ENCODE measurements around the gene SUGCT.

The SUGCT gene

DNA sequence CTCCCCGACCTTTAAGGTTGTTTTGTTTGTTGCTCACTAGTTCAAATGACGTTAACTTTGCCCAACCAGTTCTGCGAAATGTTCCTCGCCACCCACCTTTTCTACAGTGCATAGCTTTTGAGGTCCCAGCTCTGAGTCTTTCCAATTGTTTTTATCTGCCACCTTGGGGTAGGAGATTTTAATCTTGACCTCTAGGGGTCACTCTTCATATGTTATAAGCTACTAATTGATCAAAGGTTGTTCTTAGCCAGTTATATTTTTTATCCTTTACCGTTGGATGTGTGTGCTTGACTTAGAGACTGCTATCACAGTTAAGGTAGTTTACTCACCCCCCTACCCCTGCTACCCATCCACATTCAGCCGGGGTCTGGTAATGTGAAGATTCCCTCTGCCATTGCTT, 372.4 kb downstream of the SUGCT start:
- TF ChIP-seq, protein P1, sequence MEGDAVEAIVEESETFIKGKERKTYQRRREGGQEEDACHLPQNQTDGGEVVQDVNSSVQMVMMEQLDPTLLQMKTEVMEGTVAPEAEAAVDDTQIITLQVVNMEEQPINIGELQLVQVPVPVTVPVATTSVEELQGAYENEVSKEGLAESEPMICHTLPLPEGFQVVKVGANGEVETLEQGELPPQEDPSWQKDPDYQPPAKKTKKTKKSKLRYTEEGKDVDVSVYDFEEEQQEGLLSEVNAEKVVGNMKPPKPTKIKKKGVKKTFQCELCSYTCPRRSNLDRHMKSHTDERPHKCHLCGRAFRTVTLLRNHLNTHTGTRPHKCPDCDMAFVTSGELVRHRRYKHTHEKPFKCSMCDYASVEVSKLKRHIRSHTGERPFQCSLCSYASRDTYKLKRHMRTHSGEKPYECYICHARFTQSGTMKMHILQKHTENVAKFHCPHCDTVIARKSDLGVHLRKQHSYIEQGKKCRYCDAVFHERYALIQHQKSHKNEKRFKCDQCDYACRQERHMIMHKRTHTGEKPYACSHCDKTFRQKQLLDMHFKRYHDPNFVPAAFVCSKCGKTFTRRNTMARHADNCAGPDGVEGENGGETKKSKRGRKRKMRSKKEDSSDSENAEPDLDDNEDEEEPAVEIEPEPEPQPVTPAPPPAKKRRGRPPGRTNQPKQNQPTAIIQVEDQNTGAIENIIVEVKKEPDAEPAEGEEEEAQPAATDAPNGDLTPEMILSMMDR (IDR thresholded peaks at IDR 0.05; ENCODE audit: low read depth, low read length): no peak
- DNase-seq (ENCODE audit: extremely low read depth, low read depth): no peak

DNA sequence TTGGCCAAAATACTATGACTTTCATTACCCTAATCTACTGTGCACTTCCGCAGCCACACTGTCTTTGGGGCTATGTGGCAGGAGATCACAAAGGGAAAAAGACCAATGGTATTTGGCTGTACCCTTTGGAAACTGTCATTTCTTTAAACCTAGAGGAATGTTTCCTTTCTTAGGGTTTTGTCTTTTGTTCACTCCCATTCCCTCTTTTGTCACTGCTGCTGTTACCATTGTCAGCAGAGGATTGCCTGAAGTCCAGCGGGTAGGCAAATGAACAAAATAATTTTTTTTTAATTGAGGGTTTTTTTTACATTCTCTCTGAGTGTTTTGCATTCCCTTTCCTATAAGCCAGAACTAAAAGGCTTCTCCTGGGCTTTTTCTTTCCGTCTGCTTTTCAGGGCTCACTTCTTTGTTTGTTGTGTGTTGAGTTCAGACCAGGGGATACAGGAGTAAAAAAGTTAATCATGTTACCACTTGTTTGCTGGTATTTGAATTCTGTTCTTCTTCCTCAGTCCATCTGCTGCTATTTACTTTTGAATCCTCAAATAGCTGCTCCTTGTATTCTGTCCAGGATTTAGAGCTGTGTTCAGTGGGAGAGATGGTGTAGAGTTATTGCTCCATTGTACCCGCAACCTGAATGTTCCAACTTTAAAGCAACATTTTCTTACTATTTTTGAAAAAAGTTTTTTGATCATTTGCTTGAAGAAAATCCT, 374.6 kb downstream of the SUGCT start:
- DNase-seq (ENCODE audit: extremely low read depth, low read depth): no peak

DNA sequence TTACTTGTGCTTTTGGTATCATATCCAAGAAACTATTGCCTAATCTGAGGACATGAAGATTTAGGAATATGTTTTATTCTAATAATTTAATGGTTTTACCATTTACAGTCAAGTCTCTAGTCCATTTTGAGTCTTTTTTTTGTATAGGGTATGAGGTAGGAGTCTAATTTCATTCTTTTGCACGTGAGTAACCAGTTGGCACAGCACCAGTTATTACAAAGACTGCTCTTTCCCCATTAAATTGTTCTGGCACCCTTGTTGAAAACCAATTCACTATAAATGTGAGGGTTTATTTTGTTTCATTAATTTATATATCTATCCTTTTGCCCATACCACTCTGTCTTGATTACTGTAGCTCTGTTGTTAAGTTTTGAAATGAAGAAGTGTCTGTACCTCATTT, 381.6 kb downstream of the SUGCT start:
- no peak for DNase-seq (ENCODE audit: extremely low read depth, low read depth)
- TF ChIP-seq, protein P1 (IDR thresholded peaks at IDR 0.05; ENCODE audit: low read depth, low read length): no peak

More for the DNA sequence above, 374.6 kb downstream of the SUGCT start:
- TF ChIP-seq, protein P1 (IDR thresholded peaks at IDR 0.05; ENCODE audit: low read depth, low read length): no peak

DNA sequence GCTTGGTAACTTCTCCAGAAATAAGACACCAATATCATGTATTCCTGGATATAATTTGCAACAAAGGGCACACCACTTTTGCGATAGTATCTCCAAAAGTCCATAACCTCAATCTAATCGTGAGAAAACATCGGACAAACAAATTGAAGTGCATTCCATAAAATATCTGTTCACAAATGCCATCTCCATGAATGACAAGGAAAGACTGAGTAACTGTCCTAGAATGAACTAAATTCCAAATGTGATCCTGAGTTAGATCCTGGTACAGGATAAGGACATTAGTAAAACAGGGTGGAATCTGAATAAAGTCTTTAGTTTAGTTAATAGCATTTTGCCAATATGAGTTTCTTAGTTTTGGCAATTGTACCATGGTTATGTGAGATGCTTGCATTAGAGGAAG, 384.2 kb downstream of the SUGCT start:
- DNase-seq (ENCODE audit: extremely low read depth, low read depth): no peak
- TF ChIP-seq, protein P1 (IDR thresholded peaks at IDR 0.05; ENCODE audit: low read depth, low read length): no peak

DNA sequence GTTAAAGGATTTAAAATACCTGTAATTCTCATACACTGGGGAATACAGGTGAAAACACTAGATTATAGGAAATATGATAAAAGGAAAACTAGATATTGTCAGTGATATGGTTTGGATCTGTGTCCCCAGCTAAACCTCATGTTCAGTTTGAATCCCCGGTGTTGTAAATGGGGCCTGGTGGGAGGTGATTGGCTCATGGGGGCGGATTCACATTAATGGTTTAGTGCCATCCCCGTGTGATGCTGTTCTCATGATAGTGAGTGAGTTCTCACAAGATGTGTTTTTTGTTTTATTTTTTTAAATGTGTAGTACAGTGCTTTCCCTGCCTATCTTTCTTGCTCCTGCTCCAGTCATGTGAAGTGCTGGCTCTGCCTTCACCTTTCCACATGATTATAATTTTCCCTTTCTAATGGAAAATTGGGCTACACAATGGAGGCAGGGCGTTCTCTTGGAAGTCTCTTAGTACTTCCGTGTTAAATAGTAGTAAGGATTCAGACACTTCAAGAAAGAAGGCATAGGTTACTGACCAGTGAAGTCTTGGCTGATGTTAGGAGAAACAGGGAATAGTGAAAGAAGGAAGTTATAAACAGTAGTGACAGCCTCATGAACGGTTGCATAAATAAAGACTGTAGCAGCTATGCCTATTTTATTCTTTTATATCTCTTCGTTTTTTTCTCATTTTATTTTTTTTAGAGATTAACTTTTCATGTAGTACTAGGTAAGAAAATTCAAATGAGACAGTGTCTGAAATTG, 386.4 kb downstream of the SUGCT start:
- no peak for DNase-seq (ENCODE audit: extremely low read depth, low read depth)
- TF ChIP-seq, protein P1 (IDR thresholded peaks at IDR 0.05; ENCODE audit: low read depth, low read length): no peak

DNA sequence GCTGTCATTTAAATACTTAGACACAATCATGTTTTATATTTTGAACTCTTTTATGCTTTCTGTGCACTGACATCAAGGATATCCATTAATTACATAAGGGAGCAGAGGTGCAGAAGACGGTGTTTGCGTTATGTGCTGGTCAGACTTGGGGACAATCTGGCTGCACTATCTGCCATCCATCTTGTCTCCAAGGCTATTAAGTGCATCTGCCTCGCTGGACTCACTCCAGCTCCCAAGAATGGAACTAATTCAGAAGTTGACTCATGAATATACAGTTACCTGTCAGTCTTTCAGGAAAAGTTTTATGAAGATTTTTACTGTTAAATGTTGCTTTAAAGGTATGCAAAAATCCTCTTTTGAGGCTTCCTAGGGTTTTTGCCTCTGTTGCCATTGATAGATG, 391.0 kb downstream of the SUGCT start:
- no peak for DNase-seq (ENCODE audit: extremely low read depth, low read depth)

More for the DNA sequence above, 391.0 kb downstream of the SUGCT start:
- TF ChIP-seq, protein P1 (IDR thresholded peaks at IDR 0.05; ENCODE audit: low read depth, low read length): no peak
